CD8-positive, alpha-beta memory T cell (primary cell): ENCODE results near the gene PRICKLE1. TPM values are rescaled to one million over a fixed set of nuclear protein-coding genes. Genes with fewer than 3 reads are reported as not detected.

Source experiments
- CTCF ChIA-PET: fragments of 350-600 bp; sonication (Branson Sonifier 250); formaldehyde crosslinking; loops from one replicate; lab custom pipeline; 2021; ENCODE audit warnings: antibody characterized with exemption; lab: Charles Lee
- POLR2A ChIA-PET: fragments of 350-600 bp; sonication (Branson Sonifier 250); formaldehyde crosslinking; loops from one replicate; lab custom pipeline; 2021; ENCODE audit warnings: antibody characterized with exemption; lab: Charles Lee
- DNase-seq, 5 donors: peaks; one replicate each; pipeline versions ENCODE4 v3.0.0 to v3.0.0-alpha.2; 2020 to 2022; ENCODE audit warnings: mixed read lengths in 1 of 5
- H3K27ac ChIP-seq: one replicate; pipeline ENCODE4 v1.7.0; 2013; ENCODE audit warnings: low read depth, mild to moderate bottlenecking, low read length, moderate library complexity
- H3K27me3 ChIP-seq: 2 replicates; pipeline ENCODE4 v1.7.0; 2013; ENCODE audit warnings: low read length, mild to moderate bottlenecking; ENCODE audit not compliant: insufficient read depth, poor library complexity, severe bottlenecking
- H3K36me3 ChIP-seq: 2 replicates; pipeline ENCODE4 v1.7.0; 2013; ENCODE audit warnings: mild to moderate bottlenecking, low read length, moderate library complexity; ENCODE audit not compliant: insufficient read depth
- H3K4me1 ChIP-seq: 2 replicates; pipeline ENCODE4 v1.7.0; 2013; ENCODE audit warnings: mild to moderate bottlenecking, low read length, moderate library complexity; ENCODE audit not compliant: insufficient read depth
- H3K4me3 ChIP-seq: 2 replicates; pipeline ENCODE4 v1.7.0; 2013; ENCODE audit warnings: mild to moderate bottlenecking, low read length
- H3K9me3 ChIP-seq: 2 replicates; pipeline ENCODE4 v1.7.0; 2013; ENCODE audit warnings: mild to moderate bottlenecking, low read length
- H3K27ac Mint-ChIP-seq, 8 donors: one replicate each; pipeline ENCODE4 v1.8.0; 2020 to 2021; ENCODE audit warnings: mixed read lengths in 8 of 8, mild to moderate bottlenecking in 6 of 8, inconsistent platforms in 3 of 8, moderate library complexity in 3 of 8
- H3K27me3 Mint-ChIP-seq, 2 donors: one replicate each; pipeline ENCODE4 v1.8.0; 2020 to 2021; ENCODE audit warnings: mixed read lengths in 2 of 2, mild to moderate bottlenecking in 1 of 2, moderate library complexity in 1 of 2
- H3K36me3 Mint-ChIP-seq, 3 donors: one replicate each; pipeline ENCODE4 v1.8.0; 2020 to 2021; ENCODE audit warnings: mixed read lengths in 3 of 3, inconsistent platforms in 1 of 3, mild to moderate bottlenecking in 1 of 3
- H3K4me1 Mint-ChIP-seq, 3 donors: one replicate each; pipeline ENCODE4 v1.8.0; 2020 to 2021; ENCODE audit warnings: mixed read lengths in 3 of 3, inconsistent platforms in 1 of 3, mild to moderate bottlenecking in 1 of 3
- H3K4me3 Mint-ChIP-seq, 7 donors: one replicate each; pipeline ENCODE4 v1.8.0; 2020 to 2021; ENCODE audit warnings: mixed read lengths in 7 of 7, mild to moderate bottlenecking in 6 of 7, moderate library complexity in 4 of 7, inconsistent platforms in 2 of 7
- H3K9me3 Mint-ChIP-seq, 5 donors: one replicate each; pipeline ENCODE4 v1.8.0; 2020 to 2022; ENCODE audit warnings: mixed read lengths in 5 of 5, mild to moderate bottlenecking in 3 of 5, moderate library complexity in 2 of 5, inconsistent platforms in 1 of 5
- polyA plus RNA-seq: library from polyadenylated mRNA; unstranded; fragments of 300-500 nt; fragmentation: Illumina TruSeq; gene quantifications from one replicate; pipeline ENCODE4 v1.2.3, GENCODE V29; 2021
- total RNA-seq, 2 experiments: library from RNA; stranded (reverse); gene quantifications; one replicate each; pipeline ENCODE4 v1.2.3, GENCODE V29; 2021

Gene PRICKLE1
- total and polyA plus RNA-seq, 3 experiments from 2014 or later, result 0.53 TPM; not detected in 2

DNA sequence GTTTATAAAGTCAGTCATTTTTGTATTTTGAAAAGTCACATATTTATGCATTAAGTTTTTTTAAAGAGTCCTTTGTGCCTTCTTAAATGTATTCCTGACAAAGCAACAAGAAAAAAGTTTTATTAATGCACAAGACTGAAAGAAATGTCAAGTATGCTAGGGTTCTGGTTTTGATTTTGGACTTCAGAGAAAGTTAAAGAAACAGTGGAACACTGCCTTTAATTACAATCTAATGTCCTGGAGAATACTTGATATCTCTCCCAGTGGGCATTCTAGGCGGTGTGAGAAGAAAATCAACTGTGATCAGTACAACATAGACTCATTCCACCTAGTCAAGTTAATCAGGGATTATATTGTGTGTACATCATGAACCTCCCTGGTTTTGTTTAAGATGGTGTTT, 49.9 kb downstream of the PRICKLE1 start:
- no peak overlapping the region for H3K4me3 Mint-ChIP-seq
- no peak for DNase-seq
- no peaks in the 10 kb centered on the region for H3K36me3 Mint-ChIP-seq
- H3K9me3 Mint-ChIP-seq, result no peaks in the 10 kb centered on the region
- no peak overlapping the region for H3K27ac Mint-ChIP-seq
- no peaks in the 10 kb centered on the region for H3K36me3 ChIP-seq
- H3K4me3 ChIP-seq, result no peak overlapping the region
- ChIA-PET CTCF (no interaction called here), POLR2A (no interaction called here)
- H3K27me3 Mint-ChIP-seq, result peaks cover 0 to 14% of the 10 kb centered on the region in 2 donors
- no peaks in the 10 kb centered on the region for H3K4me1 ChIP-seq
- no peak overlapping the region for H3K27ac ChIP-seq
- no peaks in the 10 kb centered on the region for H3K4me1 Mint-ChIP-seq
- no peaks in the 10 kb centered on the region for H3K9me3 ChIP-seq
- no peaks in the 10 kb centered on the region for H3K27me3 ChIP-seq

DNA sequence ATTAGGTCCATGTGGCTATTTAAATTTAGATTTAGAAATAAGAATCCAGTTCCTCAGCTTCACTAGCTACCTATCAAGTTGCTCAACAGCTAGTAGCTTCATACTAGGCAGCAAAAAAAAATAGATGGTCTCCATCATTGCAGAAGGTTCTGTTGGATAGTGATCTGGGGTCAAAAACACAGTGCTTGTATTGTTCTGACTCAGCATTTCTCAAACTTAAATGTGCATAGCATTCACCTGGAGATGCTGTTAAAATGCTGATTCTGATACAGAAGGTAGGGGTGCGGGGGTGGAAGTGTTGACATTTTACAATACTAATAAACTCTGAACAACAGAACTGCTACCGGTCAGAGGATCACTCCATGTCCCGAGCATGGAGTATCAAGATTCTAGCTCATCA, 51.3 kb downstream of the PRICKLE1 start:
- Histone ChIP-seq H3K36me3 (no peaks in the 10 kb centered on the region), H3K27ac (no peak overlapping the region), H3K27me3 (no peaks in the 10 kb centered on the region), H3K4me1 (no peaks in the 10 kb centered on the region), H3K9me3 (no peaks in the 10 kb centered on the region), H3K4me3 (no peak overlapping the region)
- Mint-ChIP-seq H3K4me3 (no peak overlapping the region), H3K36me3 (no peaks in the 10 kb centered on the region), H3K4me1 (no peaks in the 10 kb centered on the region), H3K27ac (no peak overlapping the region), H3K9me3 (no peaks in the 10 kb centered on the region), H3K27me3 (peaks cover 0 to 23% of the 10 kb centered on the region in 2 donors)
- CTCF ChIA-PET, result interaction anchor here (0.6 to 0.9 kb wide), 2 partner anchors 9 to 21 kb away, joined by 3 read pairs; no protein-coding TSS in a partner anchor
- POLR2A ChIA-PET, result no interaction called here
- DNase-seq, result no peak

DNA sequence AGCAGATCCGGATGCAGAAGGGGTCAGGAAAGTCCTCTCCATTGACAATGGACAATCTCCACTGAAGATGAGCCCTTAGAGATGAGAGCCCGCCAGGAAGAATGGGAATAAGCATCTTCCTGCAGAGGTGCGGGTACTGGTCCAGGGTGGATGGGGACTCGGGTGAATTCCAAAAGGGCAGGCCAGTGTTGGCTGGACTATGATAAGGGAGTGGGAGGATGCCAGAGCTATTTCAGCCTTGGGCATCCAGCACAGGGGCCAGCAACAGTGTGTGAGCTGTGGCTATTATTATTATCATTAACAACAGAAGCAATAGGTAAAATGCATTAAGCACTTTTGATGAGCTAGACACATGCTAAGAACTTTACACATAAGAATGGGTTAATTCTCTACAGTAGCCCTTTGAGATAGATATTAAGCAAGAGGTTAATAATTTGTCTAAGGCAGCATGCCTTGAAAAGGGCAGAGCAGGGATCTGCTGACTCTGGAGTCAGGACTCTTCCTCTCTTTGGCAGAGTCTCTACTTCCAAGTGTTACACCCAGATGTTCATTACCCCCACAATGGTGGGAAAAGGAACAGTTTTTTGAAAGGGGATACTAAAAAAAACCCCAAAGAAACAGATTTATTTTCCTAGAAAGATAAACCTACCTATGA, 55.2 kb downstream of the PRICKLE1 start:
- Mint-ChIP-seq H3K27ac (no peak overlapping the region), H3K9me3 (no peaks in the 10 kb centered on the region), H3K27me3 (peaks cover 0 to 18% of the 10 kb centered on the region in 2 donors), H3K4me3 (no peak overlapping the region), H3K36me3 (no peaks in the 10 kb centered on the region), H3K4me1 (no peaks in the 10 kb centered on the region)
- no peaks in the 10 kb centered on the region for H3K27me3 ChIP-seq
- H3K9me3 ChIP-seq, result no peaks in the 10 kb centered on the region
- CTCF ChIA-PET, result no interaction called here
- H3K4me1 ChIP-seq, result no peaks in the 10 kb centered on the region
- H3K27ac ChIP-seq, result no peak overlapping the region
- no peaks in the 10 kb centered on the region for H3K36me3 ChIP-seq
- POLR2A ChIA-PET, result no interaction called here
- no peak for DNase-seq
- H3K4me3 ChIP-seq, result no peak overlapping the region

DNA sequence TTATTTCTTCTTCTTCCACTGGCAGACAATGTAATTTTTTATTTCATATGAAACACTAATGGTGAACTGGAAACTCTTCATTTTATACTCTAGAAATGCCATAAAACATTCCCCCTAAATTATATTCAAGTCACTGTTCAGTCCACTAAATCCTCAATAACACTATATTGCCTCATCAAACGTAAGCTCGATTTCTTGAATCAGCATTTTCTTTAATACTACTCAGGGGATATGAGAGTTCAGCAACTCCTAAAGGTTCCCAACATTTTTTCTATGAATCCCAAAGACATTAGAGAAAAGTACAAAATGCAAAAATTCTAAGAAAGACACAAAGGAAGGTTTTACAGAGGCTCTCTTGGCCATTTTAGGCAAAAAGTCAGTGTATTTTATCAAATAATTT, 59.3 kb downstream of the PRICKLE1 start:
- H3K9me3 ChIP-seq, result no peaks in the 10 kb centered on the region
- no peaks in the 10 kb centered on the region for H3K4me1 ChIP-seq
- Mint-ChIP-seq H3K4me1 (no peaks in the 10 kb centered on the region), H3K27me3 (peaks cover 2 to 26% of the 10 kb centered on the region in 2 donors), H3K9me3 (peaks cover 0 to 2% (median 0%) of the 10 kb centered on the region in 5 donors), H3K36me3 (no peaks in the 10 kb centered on the region), H3K4me3 (no peak overlapping the region), H3K27ac (no peak overlapping the region)
- no peaks in the 10 kb centered on the region for H3K36me3 ChIP-seq
- H3K27ac ChIP-seq, result no peak overlapping the region
- H3K4me3 ChIP-seq, result no peak overlapping the region
- no peaks in the 10 kb centered on the region for H3K27me3 ChIP-seq
- ChIA-PET POLR2A (no interaction called here), CTCF (no interaction called here)
- no peak for DNase-seq

DNA sequence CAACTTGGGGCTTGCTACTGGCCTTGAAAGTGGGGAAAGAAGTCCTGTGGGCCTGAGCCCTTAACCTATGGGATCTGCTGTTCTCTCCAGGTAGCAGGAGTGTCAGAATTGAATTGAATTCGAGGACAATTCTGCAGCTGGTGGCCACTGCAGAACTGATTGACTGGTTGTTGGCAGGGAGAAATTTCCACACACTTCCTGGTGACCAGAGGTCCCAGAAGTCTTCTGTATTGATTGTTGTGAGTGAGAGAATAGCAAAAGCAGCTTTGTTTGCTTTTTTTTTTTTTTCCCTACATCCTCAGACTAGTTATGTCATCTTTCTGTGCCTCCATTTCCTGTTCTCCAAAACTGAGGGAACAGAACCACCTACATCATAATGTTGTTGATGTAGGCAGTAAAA, 64.1 kb downstream of the PRICKLE1 start:
- Histone ChIP-seq H3K9me3 (no peaks in the 10 kb centered on the region), H3K36me3 (no peaks in the 10 kb centered on the region), H3K27ac (no peak overlapping the region), H3K4me1 (no peaks in the 10 kb centered on the region), H3K4me3 (no peak overlapping the region), H3K27me3 (no peaks in the 10 kb centered on the region)
- Mint-ChIP-seq H3K4me3 (no peak overlapping the region), H3K9me3 (peaks cover 0 to 2% (median 0%) of the 10 kb centered on the region in 5 donors), H3K27ac (no peak overlapping the region), H3K4me1 (no peaks in the 10 kb centered on the region), H3K36me3 (no peaks in the 10 kb centered on the region), H3K27me3 (peaks cover 2 to 18% of the 10 kb centered on the region in 2 donors)
- ChIA-PET POLR2A (no interaction called here), CTCF (no interaction called here)
- DNase-seq, result no peak

DNA sequence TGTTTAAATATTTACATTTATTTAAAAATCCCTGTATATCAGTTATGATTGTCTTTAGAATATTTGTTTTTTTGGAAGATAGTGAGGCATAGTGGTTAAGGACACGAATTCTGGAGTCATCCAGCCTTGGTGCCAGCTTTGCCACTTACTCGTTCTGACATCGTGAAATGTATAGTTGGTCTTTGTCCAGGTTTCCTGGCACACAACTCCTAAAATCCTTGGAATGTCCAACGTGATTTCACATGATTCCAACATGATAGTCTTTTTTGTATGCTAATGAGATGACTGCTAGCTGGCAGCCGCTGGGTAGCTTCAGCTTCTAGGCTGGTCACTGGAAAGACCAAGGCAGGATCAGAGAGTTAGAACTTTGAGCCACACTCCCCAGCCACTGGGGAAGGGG, 64.8 kb downstream of the PRICKLE1 start:
- DNase-seq, result no peak
- H3K9me3 Mint-ChIP-seq, result peaks cover 0 to 2% (median 0%) of the 10 kb centered on the region in 5 donors
- H3K27ac Mint-ChIP-seq, result no peak overlapping the region
- peaks cover 2 to 15% of the 10 kb centered on the region in 2 donors for H3K27me3 Mint-ChIP-seq
- CTCF ChIA-PET, result no interaction called here
- no peak overlapping the region for H3K4me3 Mint-ChIP-seq
- no peaks in the 10 kb centered on the region for H3K4me1 Mint-ChIP-seq
- no peaks in the 10 kb centered on the region for H3K36me3 Mint-ChIP-seq
- Histone ChIP-seq H3K4me1 (no peaks in the 10 kb centered on the region), H3K27me3 (no peaks in the 10 kb centered on the region), H3K36me3 (no peaks in the 10 kb centered on the region), H3K27ac (no peak overlapping the region), H3K4me3 (no peak overlapping the region), H3K9me3 (no peaks in the 10 kb centered on the region)
- POLR2A ChIA-PET, result no interaction called here

DNA sequence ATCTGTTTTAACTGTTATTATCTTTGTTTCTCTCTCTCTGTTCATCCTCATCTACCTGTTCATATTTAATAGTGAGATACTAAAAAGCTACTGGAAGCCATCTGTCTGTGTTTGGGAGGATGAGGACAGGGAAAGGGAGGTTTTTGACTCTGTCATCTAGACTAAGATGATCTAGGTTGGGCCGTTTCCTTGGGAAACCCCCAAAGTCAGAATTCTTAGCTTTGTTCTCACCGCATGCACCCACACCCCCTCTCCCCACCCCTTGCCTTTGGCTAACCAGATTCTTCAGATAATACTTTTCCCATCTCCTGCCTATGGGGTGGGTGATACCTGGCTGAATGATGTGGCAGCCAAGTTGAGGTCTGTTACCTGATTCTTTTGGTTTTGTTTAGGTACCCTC, 73.0 kb downstream of the PRICKLE1 start:
- H3K27ac Mint-ChIP-seq, result no peak overlapping the region
- CTCF ChIA-PET, result interaction anchor here (0.7 kb wide), 1 partner anchor 22 kb away, joined by 3 read pairs; no protein-coding TSS in a partner anchor
- Histone ChIP-seq H3K4me3 (no peak overlapping the region), H3K36me3 (no peaks in the 10 kb centered on the region), H3K27me3 (no peaks in the 10 kb centered on the region), H3K4me1 (no peaks in the 10 kb centered on the region), H3K27ac (no peak overlapping the region), H3K9me3 (no peaks in the 10 kb centered on the region)
- POLR2A ChIA-PET, result no interaction called here
- H3K27me3 Mint-ChIP-seq, result no peaks in the 10 kb centered on the region
- no peak for DNase-seq
- H3K4me3 Mint-ChIP-seq, result no peak overlapping the region
- no peaks in the 10 kb centered on the region for H3K4me1 Mint-ChIP-seq
- H3K36me3 Mint-ChIP-seq, result no peaks in the 10 kb centered on the region
- peaks cover 2 to 9% (median 6%) of the 10 kb centered on the region in 5 donors for H3K9me3 Mint-ChIP-seq

DNA sequence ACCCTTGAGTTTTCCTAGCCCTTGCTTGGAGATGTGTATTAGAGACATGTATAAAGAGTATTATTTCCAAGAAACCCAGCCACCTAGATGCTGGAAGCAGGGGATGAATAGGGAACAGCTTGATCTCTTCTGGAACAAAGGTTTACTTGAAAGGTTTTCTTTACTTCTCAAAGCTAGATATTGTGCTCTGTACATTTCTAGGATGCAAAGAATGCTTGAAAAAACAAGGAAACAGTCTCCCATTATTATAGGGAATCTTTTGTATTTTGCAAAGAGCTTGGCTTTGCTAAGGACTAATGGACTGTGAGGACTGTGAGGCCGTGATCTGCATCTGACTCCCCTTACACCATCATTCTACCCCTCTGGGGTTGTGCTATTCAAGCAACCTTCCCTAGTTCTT, 77.9 kb downstream of the PRICKLE1 start:
- no peaks in the 10 kb centered on the region for H3K4me1 ChIP-seq
- H3K27me3 ChIP-seq, result no peaks in the 10 kb centered on the region
- H3K9me3 ChIP-seq, result no peaks in the 10 kb centered on the region
- no peak overlapping the region for H3K27ac ChIP-seq
- Mint-ChIP-seq H3K36me3 (no peaks in the 10 kb centered on the region), H3K27me3 (peaks cover 0 to 3% of the 10 kb centered on the region in 2 donors), H3K4me1 (no peaks in the 10 kb centered on the region), H3K4me3 (no peak overlapping the region), H3K9me3 (peaks cover 2 to 5% (median 4%) of the 10 kb centered on the region in 5 donors), H3K27ac (no peak overlapping the region)
- H3K36me3 ChIP-seq, result no peaks in the 10 kb centered on the region
- no peak for DNase-seq
- ChIA-PET CTCF (no interaction called here), POLR2A (no interaction called here)
- no peak overlapping the region for H3K4me3 ChIP-seq
